GM12878 (cell line): ENCODE measurements around the gene KLF6. TPM values are rescaled to one million over a fixed set of nuclear protein-coding genes. Genes with fewer than 3 reads are reported as not detected.

Experiments
- ATAC-seq: fragments of 200-7000 bp; cut with Tn5 transposase; 3 replicates; pipeline ENCODE4 v1.9.1; 2020; ENCODE audit warnings: mild to moderate bottlenecking, moderate library complexity
- BruUV-seq: library from RNA; stranded (reverse); fragments of 400-500 nt; replicated peaks from 2 replicates; lab custom pipeline; 2021; lab: Mats Ljungman, UMichigan
- CTCF ChIA-PET: fragments of 300-600 bp; sonication (Branson Sonifier 250); formaldehyde crosslinking; extraction: SDS; loops from one replicate; lab custom pipeline; 2021; ENCODE audit warnings: inconsistent platforms; lab: Yijun Ruan, JAX
- POLR2A ChIA-PET: fragments of 350-600 bp; formaldehyde crosslinking; extraction: SDS; loops from one replicate; lab custom pipeline; 2021; ENCODE audit warnings: inconsistent platforms; lab: Charles Lee
- RAD21 ChIA-PET: fragments of 300-600 bp; sonication (Branson Sonifier 250); formaldehyde crosslinking; loops from one replicate; lab custom pipeline; 2023; ENCODE audit warnings: antibody characterized with exemption; ENCODE audit not compliant: unreplicated experiment; lab: Charles Lee
- SMC1A ChIA-PET: fragments of 300-600 bp; sonication (Branson Sonifier 250); formaldehyde crosslinking; loops from one replicate; lab custom pipeline; 2023; ENCODE audit not compliant: unreplicated experiment, uncharacterized antibody; lab: Charles Lee
- DNase-seq: peaks from one replicate; pipeline ENCODE4 v3.0.0-alpha.2; 2011; ENCODE audit warnings: low read depth, low spot score
- FAIRE-seq: peaks from 3 replicates; lab custom pipeline; 2011; peaks lifted over from hg19 to GRCh38; lab: Jason Lieb, UNC
- H2AFZ ChIP-seq: 2 replicates; pipeline ENCODE4 v1.6.0; 2011; ENCODE audit warnings: low read depth, low read length, control low read depth; ENCODE audit not compliant: control insufficient read depth
- H3K27ac ChIP-seq: 2 replicates; pipeline ENCODE4 v1.5.1; 2011; ENCODE audit warnings: control low read depth; ENCODE audit not compliant: control insufficient read depth, insufficient read depth
- H3K27me3 ChIP-seq, 2 experiments: replicated peaks in 1 of 2; 2 replicates each; pipeline versions ENCODE4 v1.6.0 to v1.6.1; 2011; ENCODE audit warnings: low read length in 1 of 2; ENCODE audit not compliant: control insufficient read depth in 2 of 2, insufficient read depth in 2 of 2
- H3K36me3 ChIP-seq, 2 experiments: 2 replicates each; pipeline ENCODE4 v1.5.1; 2011; ENCODE audit warnings: low read length in 1 of 2; ENCODE audit not compliant: control insufficient read depth in 2 of 2, insufficient read depth in 2 of 2
- H3K4me1 ChIP-seq: 2 replicates; pipeline ENCODE4 v1.6.1; 2011; ENCODE audit warnings: mild to moderate bottlenecking, low read length, moderate library complexity, mixed read lengths; ENCODE audit not compliant: control insufficient read depth, insufficient read depth
- H3K4me2 ChIP-seq: 2 replicates; pipeline ENCODE4 v1.6.0; 2011; ENCODE audit warnings: control low read depth; ENCODE audit not compliant: control insufficient read depth, insufficient read depth
- H3K4me3 ChIP-seq: fragments of 200-600 bp; sonication (generic); 2 replicates; pipeline ENCODE4 v1.5.1; 2016
- H3K79me2 ChIP-seq: 2 replicates; pipeline ENCODE4 v1.6.0; 2011; ENCODE audit warnings: low read length; ENCODE audit not compliant: control insufficient read depth, insufficient read depth
- H3K9ac ChIP-seq: 2 replicates; pipeline ENCODE4 v1.8.0; 2011; ENCODE audit warnings: low read length, control low read depth, mixed read lengths; ENCODE audit not compliant: control insufficient read depth, insufficient read depth
- H3K9me3 ChIP-seq: replicated peaks from 3 replicates; pipeline ENCODE4 v1.5.1; 2011; ENCODE audit warnings: mild to moderate bottlenecking, low read length; ENCODE audit not compliant: control insufficient read depth, insufficient read depth
- H4K20me1 ChIP-seq: 2 replicates; pipeline ENCODE4 v1.6.0; 2011; ENCODE audit not compliant: control insufficient read depth, insufficient read depth
- ATF7 ChIP-seq: fragments of 450-650 bp; IDR thresholded peaks from 2 replicates; pipeline ENCODE4 v1.6.1; 2016; ENCODE audit warnings: low read depth, mild to moderate bottlenecking
- EP300 ChIP-seq, 2 experiments: fragments of 150-350 bp in 1 of 2; IDR thresholded peaks; 2 replicates each; pipeline ENCODE4 v1.6.1; 2011 to 2012; ENCODE audit warnings: low read depth in 2 of 2, low read length in 2 of 2, borderline replicate concordance in 1 of 2, improper control_type of control experiment in 1 of 2, inconsistent platforms in 1 of 2; ENCODE audit not compliant: control insufficient read depth in 1 of 2
- GATAD2B ChIP-seq: fragments of 450-650 bp; conservative IDR thresholded peaks from 2 replicates; pipeline ENCODE4 v1.6.1; 2017; ENCODE audit warnings: low read depth, mild to moderate bottlenecking, moderate library complexity
- KLF5 ChIP-seq: fragments of 450-650 bp; IDR thresholded peaks from 2 replicates; pipeline ENCODE4 v1.6.1; 2014; ENCODE audit warnings: mild to moderate bottlenecking; ENCODE audit not compliant: partially characterized antibody
- LARP7 ChIP-seq: fragments of 450-650 bp; IDR thresholded peaks from 2 replicates; pipeline ENCODE4 v1.6.1; 2017; ENCODE audit warnings: mild to moderate bottlenecking
- MTA2 ChIP-seq: fragments of 450-650 bp; IDR thresholded peaks from 2 replicates; pipeline ENCODE4 v1.6.1; 2016; ENCODE audit warnings: low read depth, mild to moderate bottlenecking, moderate library complexity
- POLR2AphosphoS5 ChIP-seq: IDR thresholded peaks from 2 replicates; pipeline ENCODE4 v1.6.1; 2011; ENCODE audit warnings: mild to moderate bottlenecking, low read length, inconsistent platforms
- RB1 ChIP-seq: fragments of 450-650 bp; formaldehyde crosslinking; IDR thresholded peaks from 2 replicates; pipeline ENCODE4 v1.6.1; 2017; ENCODE audit warnings: mild to moderate bottlenecking, borderline replicate concordance
- SREBF1 ChIP-seq: IDR thresholded peaks from 2 replicates; pipeline ENCODE4 v1.6.1; 2012; ENCODE audit warnings: mild to moderate bottlenecking, low read length
- SRF ChIP-seq, 2 experiments: IDR thresholded peaks; 2 replicates each; pipeline ENCODE4 v1.6.1; 2011; ENCODE audit warnings: low read depth in 2 of 2, low read length in 2 of 2, mild to moderate bottlenecking in 1 of 2, moderate library complexity in 1 of 2
- TCF12 ChIP-seq: IDR thresholded peaks from 2 replicates; pipeline ENCODE4 v1.6.1; 2011; ENCODE audit warnings: low read depth, mild to moderate bottlenecking, low read length
- WGBS: methylation state at CpG from one replicate; pipeline ENCODE4 v1.1.6; 2016; ENCODE audit warnings: low lambda C conversion rate; ENCODE audit not compliant: insufficient replicate concordance, insufficient coverage; ENCODE audit errors: missing lambda C conversion rate; 5-methylcytosine and 5-hydroxymethylcytosine counted together
- in situ Hi-C: fragments of 300-500 bp; cut with MboI; formaldehyde crosslinking; loops from 9 replicates; pipeline ENCODE4 v1.14.3; 2018; ENCODE audit warnings: mixed read lengths
- intact Hi-C: fragments of 100-400 bp; cut with micrococcal nuclease; formaldehyde crosslinking; loops from one replicate; pipeline ENCODE4 v1.14.2; 2022; ENCODE audit not compliant: unreplicated experiment
- polyA plus RNA-seq, 11 experiments: library from polyadenylated mRNA; depleted of rRNA in 4 of 11; unstranded in 6 of 11; stranded (reverse) in 5 of 11; fragments of >200 nt; fragmentation: Nextera tagmentation in 4 of 11; fragmentation: Illumina TruSeq in 1 of 11; extraction: Ambion mirVana in 4 of 11; extraction: Trizol in 1 of 11; gene quantifications; 1 replicate in 1 of 11; 2 replicates in 10 of 11; pipeline versions ENCODE4 v1.2.1 to v1.2.3, GENCODE V29; 2011 to 2016; ENCODE audit warnings: inconsistent platforms in 2 of 11, missing spikeins in 2 of 11, low read depth in 1 of 11
- total RNA-seq, 4 experiments: library from RNA; depleted of rRNA in 3 of 4; stranded (reverse); fragments of >200 nt in 3 of 4; fragmentation: Illumina TruSeq in 1 of 4; extraction: Trizol in 1 of 4; gene quantifications; 2 replicates each; pipeline versions ENCODE4 v1.2.1 to v1.2.3, GENCODE V29; 2013 to 2021
- TF ChIP-seq, protein P1 (sequence below): fragments of 150-350 bp; IDR thresholded peaks from 2 replicates; pipeline ENCODE4 v1.6.1; 2014; ENCODE audit warnings: mild to moderate bottlenecking, low read depth, low read length

Gene KLF6
- total and polyA plus RNA-seq, 10 of the 15 experiments (the other 5 are each of a cell fraction or from before 2014, with no cell fraction given) = 7.4 to 54.1 (median 23.5) TPM

DNA sequence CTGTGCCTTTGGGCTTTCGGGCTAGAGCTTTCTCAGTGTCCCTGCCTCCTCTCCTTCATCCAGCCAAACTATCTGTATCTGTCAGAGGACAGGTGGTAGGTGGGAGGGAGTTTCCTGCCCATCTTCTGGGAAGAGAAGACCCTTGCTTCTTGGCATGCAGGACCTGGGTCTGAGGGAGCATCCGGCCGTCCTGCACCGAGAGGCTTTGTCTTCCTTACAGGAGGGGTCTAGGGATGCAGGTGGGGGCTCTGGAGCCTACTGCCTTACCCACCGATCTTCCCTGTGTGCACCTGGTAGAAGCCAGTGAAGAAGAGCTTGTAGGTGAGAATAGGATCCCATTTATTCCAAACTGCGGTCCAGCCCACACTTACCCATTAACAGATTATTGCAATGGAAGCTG, 5.8 kb upstream of the KLF6 start:
- 81% methylated on average over 6 of the region's 6 CpGs for WGBS

More for the DNA sequence above, 5.8 kb upstream of the KLF6 start:
- no peak for TF ChIP-seq MTA2
- no peak for TF ChIP-seq GATAD2B
- no peak for TF ChIP-seq POLR2AphosphoS5
- TF ChIP-seq ATF7 = no peak
- no peak for TF ChIP-seq SRF (IDR thresholded peaks at IDR 0.05; ENCODE audit: low read depth in 2 of 2, low read length in 2 of 2)
- TF ChIP-seq, protein P1, sequence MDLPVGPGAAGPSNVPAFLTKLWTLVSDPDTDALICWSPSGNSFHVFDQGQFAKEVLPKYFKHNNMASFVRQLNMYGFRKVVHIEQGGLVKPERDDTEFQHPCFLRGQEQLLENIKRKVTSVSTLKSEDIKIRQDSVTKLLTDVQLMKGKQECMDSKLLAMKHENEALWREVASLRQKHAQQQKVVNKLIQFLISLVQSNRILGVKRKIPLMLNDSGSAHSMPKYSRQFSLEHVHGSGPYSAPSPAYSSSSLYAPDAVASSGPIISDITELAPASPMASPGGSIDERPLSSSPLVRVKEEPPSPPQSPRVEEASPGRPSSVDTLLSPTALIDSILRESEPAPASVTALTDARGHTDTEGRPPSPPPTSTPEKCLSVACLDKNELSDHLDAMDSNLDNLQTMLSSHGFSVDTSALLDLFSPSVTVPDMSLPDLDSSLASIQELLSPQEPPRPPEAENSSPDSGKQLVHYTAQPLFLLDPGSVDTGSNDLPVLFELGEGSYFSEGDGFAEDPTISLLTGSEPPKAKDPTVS = no peak
- TF ChIP-seq LARP7 = no peak
- no peak for TF ChIP-seq SREBF1
- no peak for TF ChIP-seq RB1
- no peak for TF ChIP-seq TCF12
- no peak for TF ChIP-seq EP300 (IDR thresholded peaks at IDR 0.05; ENCODE audit: borderline replicate concordance in 1 of 2, control insufficient read depth in 1 of 2, low read depth in 2 of 2, low read length in 2 of 2)
- TF ChIP-seq KLF5 = no peak
- ChIA-PET RAD21 (interaction anchor here (0.8 kb wide), 1 partner anchor 19 kb away, joined by 3 read pairs; no protein-coding TSS in a partner anchor), CTCF (interaction anchor here (1.4 kb wide), 1 partner anchor 10 kb away, joined by 4 read pairs; no protein-coding TSS in a partner anchor), SMC1A (interaction anchor here (0.8 to 1.9 kb wide), 2 partner anchors 44 to 75 kb away, joined by 4 to 5 read pairs; no protein-coding TSS in a partner anchor), POLR2A (interaction anchor here (0.6 to 0.7 kb wide), 2 partner anchors 33 to 50 kb away, joined by 3 read pairs; no protein-coding TSS in a partner anchor)
- no peak overlapping the region for H3K27ac ChIP-seq
- H3K36me3 ChIP-seq = no peaks in the 10 kb centered on the region
- no peak for FAIRE-seq
- H3K4me1 ChIP-seq = peaks cover 6% of the 10 kb centered on the region; the same call in 1 of the 2 replicates
- H2AFZ ChIP-seq = no peak overlapping the region
- ATAC-seq = no peak
- H3K4me2 ChIP-seq = no peak overlapping the region
- no peak overlapping the region for H3K9ac ChIP-seq
- peaks cover 1% of the 10 kb centered on the region; the same call in 1 of the 3 replicates for H3K9me3 ChIP-seq
- no peak overlapping the region for H3K4me3 ChIP-seq
- no peaks in the 10 kb centered on the region for H4K20me1 ChIP-seq
- intact Hi-C loops = no loop called here
- in situ Hi-C loops = no loop called here
- DNase-seq = no peak
- BruUV-seq = no TSS peak
- H3K79me2 ChIP-seq = peaks cover 2% of the 10 kb centered on the region
- H3K27me3 ChIP-seq = no peaks in the 10 kb centered on the region
